Measurements from ENCODE around the gene CEP41. TPM values are rescaled to one million over a fixed set of nuclear protein-coding genes. Genes with fewer than 3 reads are reported as not detected.

CEP41 gene
- polyA plus RNA-seq, 2 of the 4 experiments (the other 2 are of a cell fraction), result 13.0 to 23.1 TPM

DNA sequence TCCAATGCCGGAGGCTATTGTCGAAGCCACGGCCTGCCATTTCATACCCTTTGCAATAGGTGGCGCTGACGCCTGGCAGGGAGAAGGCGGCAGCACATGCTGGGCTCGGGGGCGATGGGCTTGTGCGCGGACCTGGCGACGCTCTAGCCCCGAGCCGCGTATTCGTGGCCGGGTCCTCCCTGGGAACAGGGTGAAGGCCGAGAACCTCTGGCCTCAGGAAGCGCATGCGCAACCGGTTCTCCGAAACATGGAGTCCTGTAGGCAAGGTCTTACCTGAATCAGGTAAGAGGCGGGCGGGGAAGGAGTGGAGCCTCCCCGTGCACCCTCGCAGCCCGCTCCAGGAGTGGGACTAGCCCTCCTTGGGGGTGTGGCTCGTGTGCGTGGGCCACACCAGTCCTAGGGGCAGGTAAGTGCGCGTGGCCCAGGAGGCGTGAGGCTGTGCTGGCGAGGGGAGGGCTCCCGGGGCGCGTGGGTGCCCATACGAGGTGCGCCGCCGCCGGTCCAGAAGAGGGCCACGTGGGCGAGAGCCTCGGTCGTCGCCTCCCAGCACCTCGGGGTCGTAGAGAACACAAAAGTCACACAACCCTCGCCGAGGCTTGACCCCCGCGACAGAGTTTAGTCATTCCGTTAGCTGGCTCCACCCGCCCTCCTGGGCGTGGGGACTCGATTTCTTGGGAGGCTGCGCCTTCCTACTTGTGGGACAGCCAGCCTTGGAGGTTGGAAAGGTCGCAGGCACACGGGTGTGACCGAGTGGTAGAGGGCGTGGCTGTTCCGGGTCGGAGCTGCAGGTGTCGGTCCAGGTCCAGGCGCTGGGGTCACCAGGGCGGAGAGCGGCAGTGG lies 45.5 kb upstream of the CEP41 start (continued):
- no peak for TF ChIP-seq RCOR1 (IDR thresholded peaks at IDR 0.05; ENCODE audit: low read depth, low read length)
- no peak for TF ChIP-seq BHLHE40 (IDR thresholded peaks at IDR 0.05; ENCODE audit: low read depth, low read length)
- TF ChIP-seq PHF8 (IDR thresholded peaks at IDR 0.05; ENCODE audit: borderline replicate concordance, low read depth), result peak; percentile 61
- no peak for TF ChIP-seq POLR2AphosphoS2 (conservative IDR thresholded peaks at IDR 0.05; ENCODE audit: low read length)
- TF ChIP-seq NPAS2 (CRISPR knock-in tag; IDR thresholded peaks at IDR 0.05; ENCODE audit: borderline replicate concordance), result no peak
- TF ChIP-seq FOSL2 (IDR thresholded peaks at IDR 0.05), result no peak
- no peak for TF ChIP-seq FOSL2 (CRISPR knock-in tag; IDR thresholded peaks at IDR 0.05)
- TF ChIP-seq USF2 (IDR thresholded peaks at IDR 0.05), result no peak
- TF ChIP-seq FOXS1 (CRISPR knock-in tag; IDR thresholded peaks at IDR 0.05), result no peak
- peak; percentile 51 to 65; a peak in 3 of 5 replicates for TF ChIP-seq JUN (IDR thresholded peaks at IDR 0.05)
- TF ChIP-seq ZNF302 (CRISPR knock-in tag; IDR thresholded peaks at IDR 0.05), result no peak
- peak; percentile 51; the same call in 1 of the 2 replicates for TF ChIP-seq EHF (CRISPR knock-in tag; IDR thresholded peaks at IDR 0.05)

- Histone ChIP-seq H3K27ac (peak overlapping the region; percentile 76 to 90), H3K4me2 (peak overlapping the region; percentile 88), H3K4me1 (no peaks in the 10 kb centered on the region), H3K9me3 (no peaks in the 10 kb centered on the region), H3K4me3 (peak overlapping the region; percentile 54)
- WGBS (ENCODE audit: missing lambda C conversion rate), result 12% methylated on average over 11 of the region's 11 CpGs
- ChIA-PET POLR2A (no interaction called here), CTCF (interaction anchor here (0.7 kb wide), 1 partner anchor 8 kb away, joined by 5 read pairs; no protein-coding TSS in a partner anchor)
- ATAC-seq, result peak; percentile 60 to 63
- TF ChIP-seq CEBPB (IDR thresholded peaks at IDR 0.05), result peak; percentile 94 to 95
- TF ChIP-seq FOSL2 (IDR thresholded peaks at IDR 0.05), result no peak
- no peak for TF ChIP-seq FOSL2 (CRISPR knock-in tag; IDR thresholded peaks at IDR 0.05)
- no peak for TF ChIP-seq ZNF302 (CRISPR knock-in tag; IDR thresholded peaks at IDR 0.05)
- no peak for TF ChIP-seq CHD4 (IDR thresholded peaks at IDR 0.05; ENCODE audit: borderline replicate concordance)
- TF ChIP-seq, protein P1, sequence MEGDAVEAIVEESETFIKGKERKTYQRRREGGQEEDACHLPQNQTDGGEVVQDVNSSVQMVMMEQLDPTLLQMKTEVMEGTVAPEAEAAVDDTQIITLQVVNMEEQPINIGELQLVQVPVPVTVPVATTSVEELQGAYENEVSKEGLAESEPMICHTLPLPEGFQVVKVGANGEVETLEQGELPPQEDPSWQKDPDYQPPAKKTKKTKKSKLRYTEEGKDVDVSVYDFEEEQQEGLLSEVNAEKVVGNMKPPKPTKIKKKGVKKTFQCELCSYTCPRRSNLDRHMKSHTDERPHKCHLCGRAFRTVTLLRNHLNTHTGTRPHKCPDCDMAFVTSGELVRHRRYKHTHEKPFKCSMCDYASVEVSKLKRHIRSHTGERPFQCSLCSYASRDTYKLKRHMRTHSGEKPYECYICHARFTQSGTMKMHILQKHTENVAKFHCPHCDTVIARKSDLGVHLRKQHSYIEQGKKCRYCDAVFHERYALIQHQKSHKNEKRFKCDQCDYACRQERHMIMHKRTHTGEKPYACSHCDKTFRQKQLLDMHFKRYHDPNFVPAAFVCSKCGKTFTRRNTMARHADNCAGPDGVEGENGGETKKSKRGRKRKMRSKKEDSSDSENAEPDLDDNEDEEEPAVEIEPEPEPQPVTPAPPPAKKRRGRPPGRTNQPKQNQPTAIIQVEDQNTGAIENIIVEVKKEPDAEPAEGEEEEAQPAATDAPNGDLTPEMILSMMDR (IDR thresholded peaks at IDR 0.05), result no peak
- no peak for TF ChIP-seq FOSB (CRISPR knock-in tag; IDR thresholded peaks at IDR 0.05)
- TF ChIP-seq ELK1 (IDR thresholded peaks at IDR 0.05; ENCODE audit: low read depth, low read length), result no peak
- no peak for TF ChIP-seq CBX8 (IDR thresholded peaks at IDR 0.05)
- no peak for TF ChIP-seq BHLHE40 (IDR thresholded peaks at IDR 0.05; ENCODE audit: low read depth, low read length)
- TF ChIP-seq MYC (IDR thresholded peaks at IDR 0.05; ENCODE audit: borderline replicate concordance, low read length), result no peak
- TF ChIP-seq EHMT2 (IDR thresholded peaks at IDR 0.05; ENCODE audit: low read depth), result peak; percentile 67; the same call in 1 of the 2 replicates
- TF ChIP-seq, protein P2, sequence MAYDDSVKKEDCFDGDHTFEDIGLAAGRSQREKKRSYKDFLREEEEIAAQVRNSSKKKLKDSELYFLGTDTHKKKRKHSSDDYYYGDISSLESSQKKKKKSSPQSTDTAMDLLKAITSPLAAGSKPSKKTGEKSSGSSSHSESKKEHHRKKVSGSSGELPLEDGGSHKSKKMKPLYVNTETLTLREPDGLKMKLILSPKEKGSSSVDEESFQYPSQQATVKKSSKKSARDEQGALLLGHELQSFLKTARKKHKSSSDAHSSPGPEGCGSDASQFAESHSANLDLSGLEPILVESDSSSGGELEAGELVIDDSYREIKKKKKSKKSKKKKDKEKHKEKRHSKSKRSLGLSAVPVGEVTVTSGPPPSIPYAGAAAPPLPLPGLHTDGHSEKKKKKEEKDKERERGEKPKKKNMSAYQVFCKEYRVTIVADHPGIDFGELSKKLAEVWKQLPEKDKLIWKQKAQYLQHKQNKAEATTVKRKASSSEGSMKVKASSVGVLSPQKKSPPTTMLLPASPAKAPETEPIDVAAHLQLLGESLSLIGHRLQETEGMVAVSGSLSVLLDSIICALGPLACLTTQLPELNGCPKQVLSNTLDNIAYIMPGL (CRISPR knock-in tag; IDR thresholded peaks at IDR 0.05; ENCODE audit: borderline replicate concordance), result no peak
- TF ChIP-seq KDM5A (IDR thresholded peaks at IDR 0.05), result 0 out of 2 replicates have a peak, but pooled peaks have one; percentile 38
- FAIRE-seq, result no peak
- DNase-seq (ENCODE audit: low read depth in 1 of 2, low spot score in 1 of 2), result no peak
Measured at GRCh38 chr7:130485734-130486113, 44.9 kb upstream of the CEP41 start.
